NCI-H2196 treated with DMSO at 0.1 percent for 48 hours (cell line): ENCODE results near the gene MAGEL2.

Experiments used
- DNase-seq: peaks from one replicate; lab custom pipeline; 2025; ENCODE audit not compliant: unreplicated experiment; lab: John Stamatoyannopoulos, UW

The MAGEL2 gene

DNA sequence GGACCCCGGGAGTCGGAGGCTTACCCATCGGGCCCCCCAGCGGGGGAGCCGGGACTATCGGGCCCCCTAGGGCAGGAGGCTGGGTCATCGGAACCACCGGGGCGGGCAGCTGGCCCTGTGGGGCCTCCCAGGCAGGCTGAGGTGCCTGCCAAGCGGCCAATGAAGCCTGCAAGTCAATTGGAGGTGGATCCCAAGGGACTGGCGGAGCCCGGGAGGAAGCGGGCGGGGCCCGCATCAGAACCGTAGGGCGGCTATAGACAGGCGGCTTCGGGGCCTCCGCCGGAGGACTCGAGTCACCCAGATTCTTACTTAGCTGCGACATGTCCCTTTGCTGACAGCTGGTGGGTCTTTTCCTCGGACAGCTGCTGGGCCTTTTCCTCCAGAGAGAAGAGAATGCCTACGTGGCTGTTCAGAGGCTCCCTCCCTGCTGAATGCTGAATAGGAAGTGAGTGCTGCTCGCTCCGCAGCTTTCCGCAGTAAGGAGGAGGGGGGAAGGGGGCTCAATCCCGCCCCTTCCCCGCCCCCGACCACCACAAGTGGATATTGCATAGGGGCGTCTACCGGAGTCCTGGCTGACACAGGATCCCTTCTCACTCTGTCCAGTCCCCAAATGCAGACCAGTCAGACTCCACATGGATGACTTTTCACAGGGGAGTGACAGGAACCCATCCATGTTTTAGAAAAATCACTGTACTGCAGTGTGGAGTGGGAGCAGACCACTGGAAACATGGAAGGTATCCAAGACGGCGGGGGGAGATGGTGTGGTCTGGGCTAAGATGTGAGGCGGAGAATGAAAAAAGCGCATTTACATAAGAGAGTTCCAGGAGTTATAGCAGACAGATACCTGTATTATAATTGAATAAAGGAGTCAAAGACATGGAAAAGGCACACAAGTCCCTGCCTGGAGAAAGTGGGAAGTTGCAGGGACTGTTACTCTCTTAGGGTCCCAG is at the start of gene MAGEL2:
Gene MAGEL2, minus strand, starts transcription at position 447 of the 950 bp plus-strand sequence. Its CDS starts 125 bp downstream, at position 322.
- no peak for DNase-seq

DNA sequence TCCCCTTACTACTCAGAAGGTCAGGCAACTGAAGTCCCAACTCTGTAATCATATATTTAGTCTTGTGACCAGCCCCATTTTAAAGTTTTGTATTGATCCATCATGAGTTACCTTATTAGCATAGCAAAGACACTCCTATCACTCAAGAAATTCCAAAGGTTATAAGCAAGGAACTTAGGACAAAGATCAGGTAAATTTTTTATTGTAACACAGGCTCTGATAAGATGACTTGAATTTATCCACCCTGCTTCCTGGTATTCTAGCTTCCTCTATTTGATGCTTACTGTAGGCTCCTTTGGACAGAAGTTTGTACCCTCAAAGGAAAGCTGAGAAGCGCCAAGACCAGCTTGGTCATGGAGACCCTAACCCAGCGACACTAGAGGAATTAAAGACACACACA is 47.6 kb upstream of the MAGEL2 start:
- DNase-seq: no peak

DNA sequence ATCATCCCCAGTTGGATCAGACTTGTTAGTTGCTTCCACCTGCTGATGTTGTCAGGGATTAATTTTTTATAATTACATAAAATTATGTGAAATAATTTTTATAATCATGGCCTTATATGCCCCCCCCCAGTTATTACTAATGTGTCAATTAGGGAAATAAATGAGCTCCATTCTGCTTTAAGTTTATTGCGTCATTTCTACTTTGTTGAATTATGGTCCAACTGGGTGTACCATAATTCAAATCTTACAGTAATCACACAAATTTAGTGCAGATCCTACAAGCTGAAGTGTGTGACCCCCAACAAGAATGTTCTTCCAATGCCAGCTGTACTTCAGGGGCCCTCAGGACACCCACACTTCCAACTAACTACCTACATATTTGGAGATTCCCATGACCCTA is 46.9 kb upstream of the MAGEL2 start:
- no peak for DNase-seq

DNA sequence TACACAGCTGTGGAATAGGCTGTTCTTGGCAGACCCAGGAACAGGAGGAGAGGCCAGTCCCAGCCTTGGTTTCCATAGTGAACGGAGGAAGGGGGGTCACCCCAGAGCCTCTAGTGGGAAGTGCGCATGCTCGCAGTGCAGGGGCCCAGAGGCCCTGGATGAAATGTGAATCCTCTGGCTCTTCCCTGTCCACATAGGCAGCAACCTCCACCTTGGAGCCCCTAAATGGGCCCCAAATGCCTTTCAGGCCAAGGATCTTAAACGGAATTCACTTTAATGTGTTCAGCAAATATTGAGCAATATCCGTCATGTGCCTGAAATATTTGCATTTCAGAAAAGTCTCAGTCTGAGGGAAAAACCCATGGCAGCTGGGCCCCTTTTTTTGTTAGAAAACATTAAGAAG is 42.8 kb upstream of the MAGEL2 start:
- no peak for DNase-seq

DNA sequence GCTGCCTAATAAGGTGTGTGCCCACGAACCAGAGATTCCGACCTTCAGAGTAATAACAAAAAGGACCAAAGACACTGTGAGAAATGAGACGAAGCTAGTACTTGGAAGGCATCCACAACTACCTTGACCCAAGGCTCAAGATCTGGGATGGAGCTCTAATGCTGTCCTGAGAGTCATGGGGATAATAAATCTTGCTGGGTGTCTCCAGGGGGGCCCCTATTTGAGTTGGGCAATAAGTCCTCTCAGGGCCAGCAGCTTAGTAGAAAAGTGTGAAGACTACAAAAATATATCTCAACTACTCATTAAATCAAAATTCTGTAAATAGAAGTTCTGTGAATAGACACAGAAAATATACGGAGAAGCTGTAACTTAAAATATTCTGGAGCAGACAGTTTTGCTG is 42.3 kb upstream of the MAGEL2 start:
- DNase-seq: no peak

DNA sequence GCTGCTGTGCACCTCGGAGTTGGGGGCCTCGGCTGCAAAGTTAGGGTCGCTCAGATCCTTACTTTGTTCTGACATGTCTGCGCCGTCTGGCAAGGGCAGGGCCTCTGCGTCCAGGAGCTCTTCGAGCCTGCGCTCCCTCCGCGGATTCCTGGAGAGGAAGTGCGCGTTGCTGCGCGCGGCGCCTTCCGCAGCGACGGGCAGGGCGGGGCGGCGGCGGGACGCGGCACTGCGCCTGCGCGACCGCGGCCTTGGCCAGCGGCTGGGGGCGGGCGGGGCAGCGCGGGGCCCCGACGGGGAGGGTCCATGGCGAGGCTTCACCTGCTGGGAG is 39.4 kb upstream of the MAGEL2 start, which contains the start of gene NDN:
Gene NDN, minus strand, starts transcription at position 163 of the 328 bp plus-strand sequence. Its CDS starts 88 bp downstream, at position 75.
- no peak for DNase-seq

DNA sequence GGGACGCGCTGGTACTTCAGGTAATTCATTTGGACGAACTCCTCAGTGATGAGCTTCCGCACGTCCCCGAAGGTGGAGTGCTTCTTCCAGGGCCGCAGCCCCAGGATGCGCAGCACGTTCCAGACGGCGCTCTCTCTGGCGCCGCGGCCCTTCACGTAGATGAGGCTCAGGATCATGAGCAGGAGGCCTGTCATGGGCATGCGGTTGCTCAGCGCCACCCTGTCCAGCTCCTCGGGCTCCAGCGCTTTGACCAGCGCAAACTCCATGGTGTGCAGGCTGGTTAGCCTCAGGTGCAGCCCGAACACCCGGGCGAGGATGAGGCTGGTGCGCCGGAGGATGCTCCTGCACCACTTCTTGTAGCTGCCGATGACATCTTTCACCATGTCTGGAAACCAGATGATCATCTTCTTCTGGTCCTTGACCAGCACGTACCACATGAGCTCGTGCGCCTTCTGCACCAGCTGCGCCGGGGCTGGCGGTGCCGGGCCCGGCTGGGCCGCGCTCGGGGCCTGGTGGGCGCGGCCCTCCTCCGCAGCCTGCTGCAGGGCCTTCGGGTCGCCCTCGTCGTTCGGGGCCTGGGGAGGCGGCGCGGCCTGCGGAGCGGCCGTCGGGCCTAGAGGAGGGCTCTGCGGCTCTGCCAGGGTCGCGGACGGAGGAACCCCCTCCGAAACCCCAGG is 38.9 kb upstream of the MAGEL2 start:
- DNase-seq: no peak

DNA sequence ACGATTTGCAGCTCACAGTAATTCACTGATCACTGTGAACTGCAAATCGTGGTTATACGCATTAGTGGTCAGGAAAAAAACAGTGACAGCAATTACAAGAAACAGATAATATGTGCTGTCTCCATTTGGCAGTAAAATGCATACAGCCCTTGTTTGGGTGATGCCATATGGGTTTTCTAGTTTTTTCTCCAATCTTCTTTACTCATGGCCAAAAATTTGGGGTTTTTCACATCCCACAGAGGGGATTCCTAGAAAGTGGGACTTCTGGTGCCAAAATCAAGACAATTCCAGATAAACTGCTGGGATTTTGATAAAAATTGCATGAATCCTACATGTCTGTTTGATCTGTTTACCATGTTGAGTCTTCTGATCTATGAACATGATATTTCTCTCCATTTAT is 23.8 kb upstream of the MAGEL2 start:
- no peak for DNase-seq

DNA sequence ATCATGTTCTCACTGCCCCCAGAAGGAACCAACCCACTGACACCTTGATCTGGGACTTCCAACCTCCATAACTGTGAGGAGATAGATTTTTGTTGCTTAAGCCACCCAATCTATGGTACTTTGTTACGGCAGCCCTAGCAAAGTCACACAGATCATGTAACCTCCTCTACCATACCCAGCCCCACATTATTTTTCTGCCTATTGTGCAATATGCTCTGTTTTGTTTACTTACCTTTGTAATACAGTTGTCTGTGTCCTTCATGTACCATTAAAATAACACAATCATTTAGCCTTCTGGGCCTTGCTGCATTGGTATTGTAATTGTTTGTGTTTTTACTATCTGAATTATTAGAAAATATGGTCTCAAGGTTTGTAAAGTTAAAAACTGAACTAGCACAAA is 23.3 kb upstream of the MAGEL2 start:
- no peak for DNase-seq

DNA sequence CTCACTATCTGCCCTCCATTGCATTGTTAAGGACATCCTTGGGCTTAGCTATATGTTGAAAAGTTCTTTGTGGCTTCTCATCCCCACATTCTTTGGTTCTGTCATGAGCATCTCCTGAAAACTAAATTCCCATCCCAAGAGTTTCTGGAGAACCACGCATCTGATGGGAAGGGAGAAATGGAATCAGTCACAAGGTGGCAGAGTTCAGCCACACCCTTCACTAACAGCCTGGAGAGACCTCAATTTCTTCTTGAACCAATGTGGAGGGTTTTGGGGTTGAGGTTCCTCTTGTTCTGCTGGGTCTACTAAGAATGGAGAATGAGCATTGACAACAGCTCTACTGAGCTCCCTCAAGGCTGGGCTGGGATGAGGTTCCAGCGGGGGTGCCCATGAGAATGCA is 15.6 kb upstream of the MAGEL2 start:
- DNase-seq: no peak

DNA sequence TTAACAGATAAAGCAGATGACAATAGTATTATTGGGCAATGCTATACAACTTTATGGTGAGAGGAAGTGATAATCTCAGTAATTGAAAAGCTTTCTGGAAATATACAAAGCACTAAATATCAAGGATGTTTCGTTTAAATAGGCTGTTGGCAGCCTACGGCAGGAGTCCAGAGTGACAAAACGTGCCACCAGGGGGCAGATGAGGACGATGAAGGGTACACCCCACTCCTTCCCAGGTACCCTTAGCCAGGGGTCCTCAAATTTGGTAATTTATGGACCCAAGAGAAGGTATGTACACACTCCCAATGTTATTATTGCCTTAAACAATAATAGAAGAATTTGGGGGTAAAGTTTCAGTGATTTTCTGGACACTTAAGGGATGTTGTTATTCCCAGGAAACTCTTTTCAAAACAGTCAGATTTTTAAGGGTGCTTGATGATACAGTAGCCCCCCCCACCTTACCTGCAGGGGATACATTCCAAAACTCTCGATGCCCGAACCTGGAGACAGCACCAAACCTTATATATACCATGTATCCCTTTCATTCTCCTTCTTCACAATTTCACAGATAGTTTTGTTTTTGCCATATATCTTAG is 1.4 kb upstream of the MAGEL2 start:
- DNase-seq: no peak

DNA sequence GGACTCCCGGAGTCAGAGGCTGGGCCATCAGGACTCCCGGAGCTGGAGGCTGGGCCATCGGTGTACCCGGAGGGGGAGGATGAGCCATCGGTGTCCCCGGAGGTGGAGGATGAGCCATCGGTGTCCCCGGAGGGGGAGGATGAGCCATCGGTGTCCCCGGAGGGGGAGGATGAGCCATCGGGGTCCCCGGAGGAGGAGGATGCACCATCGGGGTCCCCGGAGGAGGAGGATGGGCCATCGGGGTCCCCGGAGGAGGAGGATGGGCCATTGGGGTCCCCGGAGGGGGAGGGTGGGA is 719 bp downstream of the MAGEL2 start:
- DNase-seq: no peak

DNA sequence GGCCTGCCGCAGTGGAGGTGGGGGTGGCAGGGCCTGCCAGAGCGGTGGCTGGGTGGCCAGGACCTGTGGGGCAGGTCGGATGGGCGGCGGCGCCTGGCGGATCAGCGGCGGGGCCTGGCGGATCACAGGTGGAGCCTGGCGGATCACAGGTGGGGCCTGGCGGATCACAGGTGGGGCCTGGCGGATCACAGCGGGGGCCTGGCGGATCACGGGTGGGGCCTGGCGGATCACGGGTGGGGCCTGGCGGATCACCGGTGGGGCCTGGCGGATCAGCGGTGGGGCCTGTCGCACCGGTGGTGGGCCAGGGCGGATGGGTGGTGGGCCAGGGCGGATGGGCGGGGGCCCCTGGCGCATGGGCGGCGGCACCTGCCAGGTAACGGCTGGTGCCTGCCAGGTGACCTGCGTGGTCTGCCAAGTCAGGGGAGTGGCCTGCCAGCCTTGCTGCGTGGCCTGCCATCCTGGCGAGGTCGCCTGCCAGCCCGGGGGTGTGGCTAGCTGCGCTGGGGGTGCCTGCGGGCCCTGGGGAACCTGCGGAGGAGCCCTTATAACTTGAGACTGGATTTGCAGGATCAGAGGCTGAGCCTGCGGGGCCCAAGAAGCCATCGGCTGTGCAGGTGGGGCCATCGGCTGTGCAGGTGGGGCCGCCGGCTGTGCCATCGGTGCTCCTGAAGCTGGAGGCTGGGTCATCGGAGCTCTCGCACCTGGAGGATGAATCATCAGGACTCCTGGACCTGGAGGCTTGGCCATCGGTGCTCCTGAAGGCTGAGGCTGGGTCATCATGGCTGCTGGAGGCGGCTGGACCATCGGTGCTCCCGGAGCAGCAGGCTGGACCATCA is 1.3 kb downstream of the MAGEL2 start:
- no peak for DNase-seq

DNA sequence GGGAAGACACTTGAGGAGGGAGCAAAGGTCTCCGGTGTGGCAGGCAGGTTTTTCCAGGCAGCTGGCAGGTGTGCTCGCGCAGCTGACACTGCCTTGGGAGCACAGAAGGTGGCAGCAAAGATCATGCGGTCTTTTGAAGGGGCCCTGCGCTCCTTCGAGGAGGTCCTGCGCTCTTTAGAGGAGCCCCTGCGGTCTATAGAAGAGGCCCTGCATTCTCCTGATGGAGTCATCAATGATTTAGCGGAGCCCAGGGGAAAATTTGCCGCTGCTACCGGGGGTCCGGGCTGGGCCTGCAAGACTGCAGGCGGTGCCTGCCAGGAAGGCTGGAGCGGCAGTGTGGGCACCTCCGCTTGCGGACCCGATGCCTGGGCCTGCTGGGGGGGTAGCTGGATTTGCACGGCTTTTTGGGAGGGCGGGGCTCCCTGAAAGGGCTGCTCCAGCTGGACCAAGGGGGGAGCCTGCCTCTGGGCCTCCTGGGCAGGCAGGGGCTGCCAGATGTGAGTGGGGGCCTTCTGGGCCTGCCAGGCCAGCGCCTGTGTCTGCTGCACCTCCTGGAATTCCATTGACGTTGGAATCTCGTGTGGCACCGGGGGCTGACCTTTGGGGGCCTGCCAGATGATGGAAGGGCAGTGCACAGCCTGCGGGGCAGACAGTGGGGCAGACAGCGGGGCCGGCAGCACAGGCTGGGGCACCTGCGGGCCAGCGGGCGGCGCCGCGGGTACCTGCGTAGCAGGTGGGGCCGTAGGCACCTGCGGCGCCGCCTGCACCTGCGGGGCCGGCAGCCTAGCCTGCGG is 2.1 kb downstream of the MAGEL2 start:
- no peak for DNase-seq

DNA sequence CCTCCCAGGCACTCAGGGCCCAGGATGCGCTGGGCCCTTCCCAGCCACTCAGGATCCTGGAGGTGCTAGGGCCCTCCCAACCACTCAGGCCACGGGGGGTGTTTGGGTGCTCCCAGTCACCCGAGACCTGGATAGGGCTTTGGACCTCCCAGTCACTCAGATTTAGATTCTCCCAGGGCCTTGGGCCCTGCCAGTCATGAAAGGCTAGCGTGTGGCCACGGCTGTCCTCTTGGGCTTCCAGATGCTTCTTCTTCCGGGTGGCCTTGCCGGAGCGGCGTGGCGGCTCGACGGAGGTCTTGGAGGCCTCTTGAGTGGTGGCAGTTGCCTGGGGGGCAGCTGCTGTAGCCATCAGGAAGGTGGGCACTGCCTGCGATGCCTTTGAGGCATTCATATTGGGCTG is 2.8 kb downstream of the MAGEL2 start:
- DNase-seq: no peak

DNA sequence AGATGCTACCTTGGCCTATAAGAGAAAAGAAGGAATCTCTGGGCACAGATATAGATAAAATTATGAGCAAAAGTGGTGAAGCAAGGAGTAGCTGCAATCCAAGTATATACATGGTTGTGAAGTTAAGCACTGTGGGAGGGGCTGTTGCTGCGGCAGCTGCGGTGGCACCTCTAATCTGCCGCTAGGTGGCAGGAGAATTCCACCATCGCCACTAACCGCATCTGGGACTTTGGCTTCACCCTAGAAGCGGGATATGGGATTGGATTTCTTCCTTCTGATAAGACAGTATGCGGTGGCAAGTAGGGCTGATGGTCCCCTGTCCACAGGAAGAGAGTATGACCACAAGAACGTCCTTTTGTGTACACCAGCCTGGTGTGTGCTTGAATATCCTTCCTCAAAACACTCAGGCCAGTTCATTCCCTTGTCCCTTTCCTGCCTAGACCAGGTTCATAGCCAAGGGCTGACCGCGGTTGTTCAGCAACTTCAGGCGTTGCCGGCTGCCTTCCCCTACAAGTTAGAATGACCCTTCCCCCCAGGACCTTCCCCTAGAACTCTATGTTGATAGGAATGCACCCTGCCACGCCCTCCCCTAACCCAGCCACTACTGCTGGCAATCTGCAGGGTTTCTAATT is 5.1 kb downstream of the MAGEL2 start:
- DNase-seq: no peak

DNA sequence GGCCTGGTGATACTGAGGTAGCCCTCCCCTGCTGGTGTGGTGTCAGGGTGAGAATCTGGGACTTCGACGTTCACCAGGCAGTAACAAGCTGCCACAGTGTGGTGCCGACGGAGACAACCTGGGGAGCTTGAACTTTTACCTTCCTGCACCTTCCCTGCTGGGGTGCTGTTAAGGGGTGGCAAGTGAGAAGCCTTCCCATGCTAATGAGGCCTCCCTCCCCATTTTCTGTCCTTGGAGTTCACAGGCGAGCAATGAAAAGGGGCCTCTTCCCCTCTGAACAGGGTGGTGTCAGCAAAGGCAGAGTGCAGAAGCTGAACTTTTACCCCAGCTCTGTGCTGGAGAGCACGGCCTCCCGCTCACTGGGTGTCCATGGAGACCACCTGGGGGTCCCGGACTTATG is 13.5 kb downstream of the MAGEL2 start:
- DNase-seq: no peak

DNA sequence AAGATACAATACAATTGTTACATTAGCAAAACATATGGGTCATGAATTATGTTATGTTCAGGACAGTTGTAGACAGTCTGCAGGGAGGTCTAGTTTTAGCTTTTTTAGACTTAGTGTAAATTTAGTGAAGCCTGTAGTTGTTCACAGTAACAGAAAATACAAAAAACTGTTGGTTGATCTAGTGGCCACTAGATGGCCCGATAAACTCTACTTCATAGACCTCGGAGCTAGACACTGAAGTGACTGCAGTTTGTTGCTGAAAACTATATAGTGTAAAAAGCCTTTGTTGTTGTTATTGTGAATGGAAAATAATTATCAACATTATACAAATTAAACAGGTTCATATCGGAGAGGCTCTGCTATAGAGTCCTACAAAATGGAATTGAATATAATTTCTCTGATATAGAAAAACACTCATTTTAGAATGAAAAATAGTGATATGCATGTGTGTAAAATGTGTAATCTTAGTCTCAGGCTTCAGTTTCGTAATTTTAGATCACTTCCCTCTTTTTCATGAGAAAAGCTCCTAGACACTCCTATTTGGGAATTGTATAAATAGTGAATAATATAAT is 18.3 kb downstream of the MAGEL2 start:
- no peak for DNase-seq

DNA sequence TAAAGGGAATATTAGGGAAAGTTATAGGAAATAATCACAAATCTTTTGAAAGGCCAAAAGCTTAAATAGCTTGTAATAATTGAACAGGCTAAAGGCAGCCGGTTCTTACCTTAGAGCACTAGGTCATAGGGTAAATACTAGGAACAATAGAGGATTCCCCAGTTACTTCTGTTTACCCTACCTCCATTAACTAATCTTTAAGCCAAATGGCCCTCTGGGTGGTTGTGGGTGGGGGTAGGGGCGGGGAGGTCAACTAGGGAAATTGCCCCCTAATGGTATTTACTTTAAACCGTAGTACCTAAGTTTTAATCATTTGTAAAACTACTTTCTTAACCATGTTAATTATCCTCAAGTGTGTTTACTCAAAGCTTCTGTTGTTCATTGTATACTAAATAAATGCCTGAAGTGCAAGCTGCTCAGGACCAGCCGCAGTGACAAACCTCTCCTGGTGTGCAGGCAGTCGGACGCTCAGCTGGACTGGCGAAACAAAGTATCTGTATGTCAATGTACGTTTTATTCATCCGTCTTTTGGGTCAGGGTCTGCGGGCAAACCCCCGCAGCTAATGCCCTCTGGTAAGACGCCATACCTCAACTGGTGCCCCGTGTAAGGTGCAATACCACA is 18.9 kb downstream of the MAGEL2 start:
- DNase-seq: no peak
